ENCODE measurements around the gene BRD4. TPM values are rescaled to one million over a fixed set of nuclear protein-coding genes. Genes with fewer than 3 reads are reported as not detected.

The BRD4 gene
- total RNA-seq, 4 donors from 2014 or later = 34.1 to 48.1 (median 37.5) TPM

DNA sequence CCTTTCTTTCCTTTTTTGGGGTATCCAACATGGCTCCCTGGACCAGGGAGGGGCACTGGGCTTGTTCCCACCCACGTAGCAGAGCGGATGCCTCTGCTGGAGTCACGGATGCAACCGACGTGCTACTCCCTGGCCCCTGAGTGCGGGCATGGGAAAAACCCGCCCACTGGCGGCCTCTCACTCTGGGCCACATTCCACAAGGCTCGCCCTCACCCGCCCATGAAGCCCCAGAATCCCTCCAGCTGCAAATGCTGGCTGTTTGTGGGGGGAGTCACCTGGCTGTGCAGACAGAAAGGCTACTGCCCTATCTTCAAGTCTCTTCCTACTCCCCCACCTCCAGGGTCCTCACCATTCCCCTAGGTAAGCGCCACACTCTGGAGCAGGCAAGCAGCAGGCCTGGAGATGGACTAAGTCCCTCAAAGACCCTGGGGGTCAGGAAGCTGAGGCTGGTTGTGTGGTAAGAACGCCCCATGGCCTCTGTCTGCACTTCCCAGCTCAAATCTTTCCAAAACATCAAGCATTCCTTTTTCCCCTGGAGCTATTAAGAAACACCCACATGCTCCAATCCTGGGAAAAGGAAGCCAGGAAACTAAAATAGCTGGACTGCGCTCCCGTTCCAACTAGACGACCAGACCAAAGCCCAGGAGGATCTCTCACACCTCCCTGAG, 82.2 kb downstream of the BRD4 start:
- no peaks in the 10 kb centered on the region for H3K27me3 ChIP-seq
- H3K4me3 ChIP-seq = peak overlapping the region in 2 of 4 donors; percentile 5 to 15
- peak; percentile 3 to 24 for TF ChIP-seq POLR2AphosphoS5 (IDR thresholded peaks at IDR 0.05)
- no peak for TF ChIP-seq EP300 (IDR thresholded peaks at IDR 0.05)
- intact Hi-C loops (cut with DNase I) = loop anchor here (5.0 kb wide), 2 partner anchors 73 to 202 kb away; no protein-coding TSS in a partner anchor
- H3K4me1 ChIP-seq = peaks cover 87 to 94% (median 90%) of the 10 kb centered on the region in 4 donors
- H3K27ac ChIP-seq (replicated peaks in 1 of 4) = peak overlapping the region; percentile 77 to 90 (median 86)
- 15% methylated on average over 15 of the region's 15 CpGs for WGBS
- peaks cover 22 to 71% (median 69%) of the 10 kb centered on the region in 4 donors for H3K36me3 ChIP-seq
- H3K9me3 ChIP-seq = no peaks in the 10 kb centered on the region
- no peak for DNase-seq (ENCODE audit: extremely low spot score)

DNA sequence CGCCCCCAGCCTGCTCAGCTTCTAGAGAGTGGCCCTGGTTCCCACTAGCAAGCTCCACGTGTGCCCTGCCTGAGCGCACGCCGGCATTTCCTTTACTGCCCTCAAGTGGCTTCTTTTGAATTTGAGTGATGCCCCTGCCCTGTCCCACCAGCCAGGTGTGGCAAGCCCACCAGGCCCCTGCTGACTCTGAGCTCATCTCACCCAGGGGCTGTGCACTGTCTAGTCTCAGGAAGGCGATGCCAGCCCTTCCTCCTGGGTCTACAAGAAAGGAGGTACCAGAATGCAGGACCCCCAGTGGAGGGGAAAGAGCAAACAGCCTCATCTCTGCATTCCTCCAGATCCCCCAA, 82.8 kb downstream of the BRD4 start:
- H3K36me3 ChIP-seq = peaks cover 16 to 71% (median 69%) of the 10 kb centered on the region in 4 donors
- H3K27ac ChIP-seq (replicated peaks in 1 of 4) = peak overlapping the region; percentile 77 to 90 (median 86)
- WGBS = 64% methylated on average over 5 of the region's 6 CpGs
- no peak for TF ChIP-seq POLR2A (IDR thresholded peaks at IDR 0.05; ENCODE audit: low read depth)
- no peak for TF ChIP-seq EP300 (IDR thresholded peaks at IDR 0.05)
- H3K4me3 ChIP-seq = peak overlapping the region in 2 of 4 donors; percentile 11 to 16
- no peaks in the 10 kb centered on the region for H3K9me3 ChIP-seq
- peaks cover 87 to 97% (median 90%) of the 10 kb centered on the region in 4 donors for H3K4me1 ChIP-seq
- intact Hi-C loops (cut with DNase I) = loop anchor here (5.0 kb wide), 1 partner anchor 203 kb away; no protein-coding TSS in a partner anchor
- H3K27me3 ChIP-seq = no peaks in the 10 kb centered on the region
- no peak for DNase-seq (ENCODE audit: extremely low spot score)

DNA sequence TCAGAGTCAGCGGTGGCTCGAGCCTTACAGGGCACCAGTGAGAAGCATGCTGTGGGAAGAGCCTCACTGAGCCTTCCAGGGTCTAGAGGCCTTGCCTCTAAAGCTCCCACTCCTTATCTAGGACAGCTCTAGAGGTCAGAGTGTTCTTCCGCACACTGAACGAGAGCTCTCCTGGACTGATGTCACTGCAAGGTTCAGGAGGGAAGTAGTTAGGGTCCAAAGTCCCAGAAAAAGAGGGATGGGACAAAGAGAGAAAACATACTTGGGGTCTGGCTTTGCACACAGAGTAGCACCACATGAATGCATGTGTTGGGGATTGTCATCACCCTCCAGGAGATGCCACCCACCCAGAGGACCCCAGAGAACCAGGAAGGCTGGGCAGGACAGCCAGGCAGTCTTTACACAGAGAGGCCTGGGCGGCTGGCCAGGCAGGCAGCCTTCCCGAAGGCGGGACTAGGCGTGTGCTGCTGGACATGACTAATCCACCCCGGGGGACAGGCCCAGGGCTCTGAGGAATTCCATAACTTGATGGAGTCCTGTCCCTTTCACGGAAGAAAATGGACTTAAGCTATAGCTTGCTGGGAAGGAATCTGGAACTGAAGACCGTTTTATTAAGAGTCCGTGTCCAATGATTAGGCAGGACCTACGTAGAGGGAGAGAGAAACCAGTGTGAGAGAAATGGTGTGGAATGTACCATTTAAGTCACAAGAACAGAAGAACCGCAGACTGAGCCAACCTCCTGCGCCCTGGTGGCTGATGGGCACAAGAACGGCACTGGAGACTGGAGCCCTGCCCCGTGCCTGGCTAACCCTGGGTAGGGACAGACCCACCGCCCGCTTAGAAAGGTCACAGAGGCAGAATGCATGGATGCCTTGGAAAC, 83.5 kb downstream of the BRD4 start:
- DNase-seq (ENCODE audit: extremely low spot score) = no peak
- intact Hi-C loops (cut with DNase I) = loop anchor here (5.0 kb wide), 1 partner anchor 203 kb away; no protein-coding TSS in a partner anchor
- Histone ChIP-seq H3K4me3 (peak overlapping the region in 2 of 4 donors; percentile 11 to 16), H3K27me3 (no peaks in the 10 kb centered on the region), H3K27ac (replicated peaks in 1 of 4) (peak overlapping the region; percentile 77 to 90 (median 86)), H3K36me3 (peaks cover 13 to 71% (median 69%) of the 10 kb centered on the region in 4 donors), H3K4me1 (peaks cover 81 to 97% (median 88%) of the 10 kb centered on the region in 4 donors), H3K9me3 (no peaks in the 10 kb centered on the region)
- TF ChIP-seq CTCF (IDR thresholded peaks at IDR 0.05) (no peak), POLR2AphosphoS5 (IDR thresholded peaks at IDR 0.05) (peak; percentile 57), POLR2A (IDR thresholded peaks at IDR 0.05; ENCODE audit: low read depth) (no peak)
- 36% methylated on average over 19 of the region's 19 CpGs for WGBS

DNA sequence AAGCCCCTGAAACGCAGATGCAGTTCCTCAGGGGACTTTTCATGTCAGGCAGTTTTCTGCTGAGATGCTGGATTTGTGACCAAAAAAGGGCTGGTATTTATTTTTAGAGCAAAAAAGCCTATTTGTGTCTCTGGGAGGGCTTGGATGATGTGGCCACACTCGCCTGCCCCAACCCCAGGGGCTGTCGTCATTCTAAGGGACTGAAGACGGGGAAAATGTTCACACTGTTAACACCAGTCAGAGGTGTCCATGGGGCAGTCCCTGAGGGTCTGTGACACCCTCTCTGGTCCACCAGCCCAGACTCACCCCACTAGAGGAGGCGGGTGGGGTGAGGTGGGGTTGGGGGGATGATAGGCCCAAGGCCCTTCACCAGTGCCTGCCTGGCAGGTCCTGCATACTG, 84.2 kb downstream of the BRD4 start:
- Histone ChIP-seq H3K4me1 (peaks cover 74 to 89% (median 80%) of the 10 kb centered on the region in 4 donors), H3K9me3 (no peaks in the 10 kb centered on the region), H3K4me3 (no peak overlapping the region), H3K27me3 (no peaks in the 10 kb centered on the region), H3K27ac (replicated peaks in 1 of 4) (peak overlapping the region; percentile 77 to 90 (median 86)), H3K36me3 (peaks cover 12 to 71% (median 69%) of the 10 kb centered on the region in 4 donors)
- TF ChIP-seq POLR2A (IDR thresholded peaks at IDR 0.05; ENCODE audit: low read depth) = no peak
- TF ChIP-seq EP300 (IDR thresholded peaks at IDR 0.05) = no peak
- peak in 1 of 2 donors; percentile 20 for TF ChIP-seq POLR2AphosphoS5 (IDR thresholded peaks at IDR 0.05)
- no peak for TF ChIP-seq CTCF (IDR thresholded peaks at IDR 0.05)
- WGBS = 49% methylated on average over 5 of the region's 5 CpGs
- intact Hi-C loops (cut with DNase I) = loop anchor here (5.0 kb wide), 1 partner anchor 204 kb away; no protein-coding TSS in a partner anchor
- no peak for DNase-seq (ENCODE audit: extremely low spot score)

GRCh38 chr19:15247107-15248014, 85.0 kb downstream of the BRD4 start:
- no peak for DNase-seq (ENCODE audit: extremely low spot score)
- Histone ChIP-seq H3K27me3 (no peaks in the 10 kb centered on the region), H3K9me3 (no peaks in the 10 kb centered on the region), H3K36me3 (peaks cover 10 to 71% (median 67%) of the 10 kb centered on the region in 4 donors), H3K4me1 (peaks cover 67 to 82% (median 75%) of the 10 kb centered on the region in 4 donors), H3K27ac (replicated peaks in 1 of 4) (peak overlapping the region; percentile 77 to 90 (median 86)), H3K4me3 (no peak overlapping the region)
- intact Hi-C loops (cut with DNase I) = loop anchor here (5.0 kb wide), 1 partner anchor 205 kb away; no protein-coding TSS in a partner anchor
- 59% methylated on average over 20 of the region's 20 CpGs for WGBS
- no peak for TF ChIP-seq EP300 (IDR thresholded peaks at IDR 0.05)
- TF ChIP-seq POLR2A (IDR thresholded peaks at IDR 0.05; ENCODE audit: low read depth) = no peak
- no peak for TF ChIP-seq POLR2AphosphoS5 (IDR thresholded peaks at IDR 0.05)
- TF ChIP-seq CTCF (IDR thresholded peaks at IDR 0.05) = no peak

Measured in esophagus muscularis mucosa (tissue), 4 donors.